GM18505 (cell line): ENCODE results near the gene CIZ1.

ENCODE experiments used
- ATAC-seq: cut with Tn5 transposase; IDR thresholded peaks from one replicate; pipeline ENCODE4 v1.9.1; 2021; ENCODE audit not compliant: unreplicated experiment
- POLR2A ChIP-seq: IDR thresholded peaks from 4 replicates; pipeline ENCODE4 v1.6.1; 2011; ENCODE audit warnings: borderline replicate concordance; ENCODE audit not compliant: insufficient read depth, insufficient read length; ENCODE audit errors: extremely low read depth

CIZ1 gene

GRCh38 chr9:128128836-128129590, 62.4 kb downstream of the CIZ1 start:
- no peak for ATAC-seq
- no peak for TF ChIP-seq POLR2A

- ATAC-seq: peak; percentile 60
Observed at GRCh38 chr9:128127990-128128835, 63.2 kb downstream of the CIZ1 start.

GRCh38 chr9:128127568-128127989, 63.8 kb downstream of the CIZ1 start, which contains the start of gene PTGES2:
Gene PTGES2, minus strand, starts transcription at chr9:128127729. Its CDS starts 12 bp downstream, at chr9:128127717.
- peak; percentile 36 for TF ChIP-seq POLR2A
- peak; percentile 63 for ATAC-seq

More at GRCh38 chr9:128127990-128128835, 63.2 kb downstream of the CIZ1 start:
- peak; percentile 28 for TF ChIP-seq POLR2A

DNA sequence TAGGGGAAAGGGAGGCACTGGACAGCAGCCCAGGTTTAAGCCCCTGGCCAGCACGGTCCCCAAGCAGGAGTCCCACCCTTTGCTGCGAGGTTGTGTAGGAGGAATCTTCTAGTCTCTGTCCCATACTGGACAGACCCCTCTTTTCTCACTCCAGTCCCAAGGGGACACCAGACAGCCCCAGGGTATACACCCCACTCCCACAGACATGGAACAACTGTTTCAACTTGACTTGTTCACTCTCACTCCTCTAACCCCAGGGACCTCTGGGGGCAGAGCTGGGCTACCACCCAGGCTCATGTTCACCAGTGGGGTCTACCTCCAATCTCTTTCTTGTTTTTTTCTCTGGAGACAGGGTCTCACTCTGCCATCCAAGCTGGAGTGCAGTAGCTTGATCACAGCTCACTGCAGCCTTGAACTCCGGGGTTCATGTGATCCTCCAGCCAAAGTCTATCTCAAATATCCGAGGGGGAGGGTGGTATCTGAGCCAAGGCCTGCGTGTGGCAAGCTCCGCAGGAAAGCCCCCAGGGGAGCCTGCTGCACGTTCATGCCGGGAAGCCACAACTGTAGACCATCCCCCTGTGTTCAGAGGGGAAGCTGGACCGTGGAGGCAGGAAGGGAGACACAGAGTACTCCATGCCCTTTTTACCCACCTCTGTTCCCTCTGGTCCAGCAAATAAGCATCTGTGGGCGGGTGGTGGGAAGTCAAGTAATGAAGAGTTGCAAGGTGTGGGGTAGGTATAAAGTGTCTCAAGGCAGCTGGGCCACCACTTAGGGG, 65.6 kb downstream of the CIZ1 start:
- no peak for TF ChIP-seq POLR2A
- ATAC-seq: no peak

DNA sequence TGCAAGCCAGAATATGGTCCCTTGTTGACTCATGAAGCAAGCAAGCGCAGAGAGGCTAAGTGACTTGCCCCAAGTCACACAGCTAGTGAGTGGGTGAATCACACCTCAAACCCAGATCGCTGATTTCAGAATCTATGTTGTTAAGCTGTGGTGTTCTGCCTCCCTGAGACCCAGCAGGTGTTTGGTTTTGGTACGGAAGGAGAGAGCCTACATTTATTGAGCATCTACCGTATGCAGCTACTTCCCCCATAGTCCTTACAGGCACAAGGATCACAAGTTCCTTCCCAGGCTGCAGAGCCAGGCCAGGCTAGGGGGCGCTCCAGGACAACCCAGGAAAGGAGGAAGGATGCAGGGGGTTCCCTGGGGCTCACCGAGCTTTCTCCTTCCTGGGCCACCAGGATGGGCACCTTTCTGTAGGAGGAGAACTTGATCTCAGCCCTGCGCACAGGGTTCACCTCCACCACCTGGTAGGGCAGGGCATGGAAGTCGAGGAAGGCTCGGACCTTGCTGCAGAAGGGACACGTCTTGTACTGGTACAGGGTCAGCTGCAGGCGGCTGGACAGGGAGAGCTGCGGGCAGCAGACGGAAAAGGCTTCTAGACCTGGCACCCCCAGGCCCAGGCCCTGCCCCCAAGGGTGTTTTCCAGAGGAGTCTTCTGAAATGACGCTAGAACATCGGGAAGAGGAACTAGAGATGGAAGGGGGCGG, 66.3 kb downstream of the CIZ1 start:
- no peak for TF ChIP-seq POLR2A

GRCh38 chr9:128124451-128124850, 66.9 kb downstream of the CIZ1 start:
- no peak for TF ChIP-seq POLR2A
- no peak for ATAC-seq

More for the DNA sequence above, 66.3 kb downstream of the CIZ1 start:
- ATAC-seq: no peak

GRCh38 chr9:128123451-128124080, 67.8 kb downstream of the CIZ1 start:
- no peak for ATAC-seq
- no peak for TF ChIP-seq POLR2A

DNA sequence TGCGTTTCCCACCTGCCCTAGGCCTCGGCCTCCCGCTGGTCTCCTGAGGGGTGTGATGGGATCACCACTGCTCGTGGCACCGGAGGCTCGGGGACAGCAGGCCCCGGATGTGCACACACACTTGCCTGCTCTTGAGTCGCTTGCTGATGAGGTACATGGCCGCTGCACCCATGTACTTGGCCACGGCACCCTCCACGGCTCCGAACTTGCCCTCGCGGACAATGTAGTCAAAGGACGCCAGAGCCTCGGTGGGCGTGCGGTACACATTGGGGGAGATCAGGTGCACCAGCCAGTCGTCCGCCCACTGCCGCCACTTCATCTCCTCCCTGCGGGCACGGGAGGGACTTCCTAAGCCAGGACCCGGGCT, 68.6 kb downstream of the CIZ1 start:
- no peak for ATAC-seq
- TF ChIP-seq POLR2A: no peak

DNA sequence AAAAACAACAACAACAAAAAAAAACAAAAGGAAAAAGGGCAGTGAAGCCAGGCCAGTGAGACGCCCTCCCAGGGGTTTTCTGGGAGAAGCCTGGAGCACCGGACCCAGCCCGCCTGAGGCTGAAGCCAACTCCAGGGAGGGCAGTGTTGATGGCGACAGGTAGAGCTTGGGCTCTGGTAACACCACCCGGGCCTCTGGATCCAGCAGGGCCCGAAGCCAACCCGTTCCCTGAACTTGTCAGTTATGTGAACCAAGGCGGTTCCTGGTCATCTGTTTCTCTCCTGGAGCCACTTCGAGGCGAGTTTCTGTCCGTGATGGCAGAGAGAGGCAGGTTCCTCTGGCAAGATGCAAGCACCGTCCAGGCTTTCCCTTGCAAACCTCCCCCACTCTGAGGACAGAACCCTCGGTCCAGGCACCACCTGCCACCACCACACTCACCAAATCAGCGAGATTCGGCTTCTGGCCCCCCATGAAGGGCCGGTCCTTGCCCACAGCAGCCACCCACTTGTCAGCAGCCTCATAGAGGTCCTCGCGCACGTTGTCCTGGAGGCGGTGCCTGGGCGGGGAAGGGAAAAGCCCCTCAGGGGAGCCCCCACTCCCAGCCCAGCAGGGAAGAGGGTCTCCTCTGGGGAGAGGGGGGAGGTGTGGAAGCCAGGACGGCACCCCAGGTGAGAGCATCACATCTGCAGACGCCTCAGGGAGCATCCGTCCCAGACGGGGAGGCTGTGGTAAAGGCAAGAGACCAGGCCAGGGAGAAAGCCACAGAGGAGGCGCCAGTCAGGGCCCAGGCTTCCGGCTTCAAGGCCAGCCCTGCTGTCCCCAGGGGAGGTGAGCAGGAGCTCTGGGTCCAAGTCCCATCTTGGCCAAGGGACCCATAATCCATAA, 69.2 kb downstream of the CIZ1 start:
- TF ChIP-seq POLR2A: no peak
- no peak for ATAC-seq

- ATAC-seq: no peak
- TF ChIP-seq POLR2A: no peak
Observed at GRCh38 chr9:128121466-128121810, 69.9 kb downstream of the CIZ1 start.

GRCh38 chr9:128120741-128121465, 70.5 kb downstream of the CIZ1 start:
- TF ChIP-seq POLR2A: no peak
- ATAC-seq: no peak
